Measurements from ENCODE around the gene DRG2. TPM values are rescaled to one million over a fixed set of nuclear protein-coding genes. Genes with fewer than 3 reads are reported as not detected.

DRG2 gene
- total RNA-seq, 1 experiment from 2014 or later = 42.7 TPM

GRCh38 chr17:18041776-18042175 lies 46.0 kb upstream of the DRG2 start:
- Histone ChIP-seq H3K9me3 (ENCODE audit: low read depth, low read length, poor library complexity, severe bottlenecking) (no peaks in the 10 kb centered on the region), H3K4me3 (ENCODE audit: low read depth, low read length, poor library complexity, severe bottlenecking) (no peak overlapping the region), H3K4me1 (ENCODE audit: insufficient read depth, low read length, poor library complexity, severe bottlenecking) (no peaks in the 10 kb centered on the region), H3K27me3 (replicated peaks; ENCODE audit: insufficient read depth, low read depth, low read length, poor library complexity) (no peaks in the 10 kb centered on the region), H3K36me3 (ENCODE audit: insufficient read depth, low read length, poor library complexity, severe bottlenecking) (peaks cover 6% of the 10 kb centered on the region), H3K27ac (ENCODE audit: low read depth, low read length, poor library complexity, severe bottlenecking) (no peak overlapping the region)
- no peak for TF ChIP-seq CTCF (conservative IDR thresholded peaks at IDR 0.05; ENCODE audit: low read depth, low read length)
- POLR2A ChIA-PET (ENCODE audit: low non-redundant PET) = no interaction called here
- no peak for DNase-seq (ENCODE audit: low spot score)
- intact Hi-C loops (cut with micrococcal nuclease; ENCODE audit: unreplicated experiment) = no loop called here
- CTCF ChIA-PET = no interaction called here
- BruUV-seq (replicated peaks) = no TSS peak

- Histone ChIP-seq H3K9me3 (ENCODE audit: low read depth, low read length, poor library complexity, severe bottlenecking) (no peaks in the 10 kb centered on the region), H3K27me3 (replicated peaks; ENCODE audit: insufficient read depth, low read depth, low read length, poor library complexity) (no peaks in the 10 kb centered on the region), H3K36me3 (ENCODE audit: insufficient read depth, low read length, poor library complexity, severe bottlenecking) (peaks cover 11% of the 10 kb centered on the region), H3K4me3 (ENCODE audit: low read depth, low read length, poor library complexity, severe bottlenecking) (no peak overlapping the region), H3K4me1 (ENCODE audit: insufficient read depth, low read length, poor library complexity, severe bottlenecking) (no peaks in the 10 kb centered on the region), H3K27ac (ENCODE audit: low read depth, low read length, poor library complexity, severe bottlenecking) (no peak overlapping the region)
- BruUV-seq (replicated peaks) = no TSS peak
- ChIA-PET CTCF (no interaction called here), POLR2A (ENCODE audit: low non-redundant PET) (no interaction called here)
- no peak for DNase-seq (ENCODE audit: low spot score)
- TF ChIP-seq EZH2 (IDR thresholded peaks at IDR 0.05; ENCODE audit: borderline replicate concordance, low read depth, low read length, poor library complexity, severe bottlenecking) (no peak), CTCF (conservative IDR thresholded peaks at IDR 0.05; ENCODE audit: low read depth, low read length) (no peak)
- intact Hi-C loops (cut with micrococcal nuclease; ENCODE audit: unreplicated experiment) = no loop called here
Observed at GRCh38 chr17:18042983-18043382, 44.8 kb upstream of the DRG2 start.

- H3K9me3 ChIP-seq (ENCODE audit: low read depth, low read length, poor library complexity, severe bottlenecking) = no peaks in the 10 kb centered on the region
- no TSS peak for BruUV-seq (replicated peaks)
- intact Hi-C loops (cut with micrococcal nuclease; ENCODE audit: unreplicated experiment) = no loop called here
- ChIA-PET CTCF (no interaction called here), POLR2A (ENCODE audit: low non-redundant PET) (no interaction called here)
- peak; percentile 53 for DNase-seq (ENCODE audit: low spot score)
- no peak overlapping the region for H3K27ac ChIP-seq (ENCODE audit: low read depth, low read length, poor library complexity, severe bottlenecking)
- H3K27me3 ChIP-seq (replicated peaks; ENCODE audit: insufficient read depth, low read depth, low read length, poor library complexity) = no peaks in the 10 kb centered on the region
- peaks cover 11% of the 10 kb centered on the region for H3K36me3 ChIP-seq (ENCODE audit: insufficient read depth, low read length, poor library complexity, severe bottlenecking)
- TF ChIP-seq EZH2 (IDR thresholded peaks at IDR 0.05; ENCODE audit: borderline replicate concordance, low read depth, low read length, poor library complexity, severe bottlenecking) (no peak), CTCF (conservative IDR thresholded peaks at IDR 0.05; ENCODE audit: low read depth, low read length) (peak; percentile 41)
- H3K4me1 ChIP-seq (ENCODE audit: insufficient read depth, low read length, poor library complexity, severe bottlenecking) = no peaks in the 10 kb centered on the region
- no peak overlapping the region for H3K4me3 ChIP-seq (ENCODE audit: low read depth, low read length, poor library complexity, severe bottlenecking)
Observed at GRCh38 chr17:18043491-18043890, 44.3 kb upstream of the DRG2 start.

Data from A673 (cell line).